ENCODE data around the gene GREB1. TPM values are rescaled to one million over a fixed set of nuclear protein-coding genes. Genes with fewer than 3 reads are reported as not detected.

The GREB1 gene
- total RNA-seq, 2 experiments from 2014 or later, result 0.28 to 0.54 TPM

GRCh38 chr2:11578986-11579774, 45.3 kb downstream of the GREB1 start:
- Mint-ChIP-seq H3K27me3 (peaks cover 3% of the 10 kb centered on the region), H3K4me1 (peaks cover 4% of the 10 kb centered on the region), H3K4me3 (no peak overlapping the region), H3K27ac (no peak overlapping the region), H3K36me3 (no peaks in the 10 kb centered on the region), H3K9me3 (no peaks in the 10 kb centered on the region)
- DNase-seq, result no peak
- no peak for ATAC-seq (ENCODE audit: low read depth)
- POLR2A ChIA-PET, result no interaction called here

GRCh38 chr2:11579867-11580659, 46.2 kb downstream of the GREB1 start:
- POLR2A ChIA-PET, result no interaction called here
- H3K4me3 Mint-ChIP-seq, result no peak overlapping the region
- DNase-seq (no peak), ATAC-seq (ENCODE audit: low read depth) (no peak)
- H3K27me3 Mint-ChIP-seq, result peaks cover 3% of the 10 kb centered on the region
- no peaks in the 10 kb centered on the region for H3K9me3 Mint-ChIP-seq
- H3K4me1 Mint-ChIP-seq, result peaks cover 7% of the 10 kb centered on the region
- H3K27ac Mint-ChIP-seq, result no peak overlapping the region
- no peaks in the 10 kb centered on the region for H3K36me3 Mint-ChIP-seq

- peaks cover 3% of the 10 kb centered on the region for H3K27me3 Mint-ChIP-seq
- H3K9me3 Mint-ChIP-seq, result no peaks in the 10 kb centered on the region
- peaks cover 7% of the 10 kb centered on the region for H3K4me1 Mint-ChIP-seq
- H3K4me3 Mint-ChIP-seq, result no peak overlapping the region
- no peak overlapping the region for H3K27ac Mint-ChIP-seq
- ATAC-seq (ENCODE audit: low read depth) (no peak), DNase-seq (no peak)
- POLR2A ChIA-PET, result no interaction called here
- H3K36me3 Mint-ChIP-seq, result no peaks in the 10 kb centered on the region
Observed at GRCh38 chr2:11580697-11581096, 46.9 kb downstream of the GREB1 start.

GRCh38 chr2:11581124-11581796, 47.4 kb downstream of the GREB1 start:
- Mint-ChIP-seq H3K4me3 (no peak overlapping the region), H3K9me3 (no peaks in the 10 kb centered on the region), H3K27me3 (peaks cover 3% of the 10 kb centered on the region), H3K4me1 (peaks cover 7% of the 10 kb centered on the region), H3K27ac (peak overlapping the region; percentile 40), H3K36me3 (no peaks in the 10 kb centered on the region)
- POLR2A ChIA-PET, result no interaction called here
- ATAC-seq (ENCODE audit: low read depth) (no peak), DNase-seq (no peak)

GRCh38 chr2:11581797-11582611, 48.2 kb downstream of the GREB1 start:
- peaks cover 3% of the 10 kb centered on the region for H3K27me3 Mint-ChIP-seq
- H3K27ac Mint-ChIP-seq, result no peak overlapping the region
- H3K36me3 Mint-ChIP-seq, result no peaks in the 10 kb centered on the region
- no peak overlapping the region for H3K4me3 Mint-ChIP-seq
- ATAC-seq (ENCODE audit: low read depth) (no peak), DNase-seq (no peak)
- POLR2A ChIA-PET, result no interaction called here
- no peaks in the 10 kb centered on the region for H3K9me3 Mint-ChIP-seq
- H3K4me1 Mint-ChIP-seq, result peaks cover 7% of the 10 kb centered on the region

- peaks cover 7% of the 10 kb centered on the region for H3K4me1 Mint-ChIP-seq
- H3K9me3 Mint-ChIP-seq, result no peaks in the 10 kb centered on the region
- no peak for ATAC-seq (ENCODE audit: low read depth)
- peaks cover 3% of the 10 kb centered on the region for H3K27me3 Mint-ChIP-seq
- H3K27ac Mint-ChIP-seq, result no peak overlapping the region
- no peak for DNase-seq
- no peaks in the 10 kb centered on the region for H3K36me3 Mint-ChIP-seq
- no peak overlapping the region for H3K4me3 Mint-ChIP-seq
- POLR2A ChIA-PET, result interaction anchor here (1.0 kb wide), 1 partner anchor 450 kb away, joined by 3 read pairs; a partner anchor contains a TSS
Observed at GRCh38 chr2:11582612-11582861, 48.7 kb downstream of the GREB1 start.

- H3K27ac Mint-ChIP-seq, result no peak overlapping the region
- POLR2A ChIA-PET, result interaction anchor here (1.0 kb wide), 1 partner anchor 450 kb away, joined by 3 read pairs; a partner anchor contains a TSS
- ATAC-seq (ENCODE audit: low read depth) (peak; percentile 25), DNase-seq (peak; percentile 70)
- H3K9me3 Mint-ChIP-seq, result no peaks in the 10 kb centered on the region
- no peak overlapping the region for H3K4me3 Mint-ChIP-seq
- no peaks in the 10 kb centered on the region for H3K27me3 Mint-ChIP-seq
- peaks cover 6% of the 10 kb centered on the region for H3K4me1 Mint-ChIP-seq
- H3K36me3 Mint-ChIP-seq, result no peaks in the 10 kb centered on the region
Observed at GRCh38 chr2:11582862-11583752, 49.3 kb downstream of the GREB1 start.

- POLR2A ChIA-PET, result no interaction called here
- Mint-ChIP-seq H3K4me3 (no peak overlapping the region), H3K27ac (no peak overlapping the region), H3K36me3 (no peaks in the 10 kb centered on the region), H3K4me1 (peaks cover 6% of the 10 kb centered on the region), H3K9me3 (no peaks in the 10 kb centered on the region), H3K27me3 (no peaks in the 10 kb centered on the region)
- DNase-seq (peak; percentile 65), ATAC-seq (ENCODE audit: low read depth) (peak; percentile 74)
Observed at GRCh38 chr2:11583840-11584524, 50.1 kb downstream of the GREB1 start.

GRCh38 chr2:11584525-11585056, 50.7 kb downstream of the GREB1 start:
- peaks cover 6% of the 10 kb centered on the region for H3K4me1 Mint-ChIP-seq
- H3K4me3 Mint-ChIP-seq, result no peak overlapping the region
- H3K36me3 Mint-ChIP-seq, result no peaks in the 10 kb centered on the region
- POLR2A ChIA-PET, result no interaction called here
- ATAC-seq (ENCODE audit: low read depth) (no peak), DNase-seq (no peak)
- no peaks in the 10 kb centered on the region for H3K9me3 Mint-ChIP-seq
- H3K27ac Mint-ChIP-seq, result no peak overlapping the region
- H3K27me3 Mint-ChIP-seq, result no peaks in the 10 kb centered on the region

GRCh38 chr2:11585071-11585470, 51.2 kb downstream of the GREB1 start:
- no peaks in the 10 kb centered on the region for H3K27me3 Mint-ChIP-seq
- no peak overlapping the region for H3K4me3 Mint-ChIP-seq
- H3K4me1 Mint-ChIP-seq, result peaks cover 6% of the 10 kb centered on the region
- DNase-seq (no peak), ATAC-seq (ENCODE audit: low read depth) (no peak)
- no peaks in the 10 kb centered on the region for H3K36me3 Mint-ChIP-seq
- POLR2A ChIA-PET, result no interaction called here
- H3K27ac Mint-ChIP-seq, result no peak overlapping the region
- no peaks in the 10 kb centered on the region for H3K9me3 Mint-ChIP-seq

- POLR2A ChIA-PET, result no interaction called here
- Mint-ChIP-seq H3K4me3 (no peak overlapping the region), H3K27ac (no peak overlapping the region), H3K4me1 (peaks cover 6% of the 10 kb centered on the region), H3K27me3 (peaks cover 2% of the 10 kb centered on the region), H3K36me3 (no peaks in the 10 kb centered on the region), H3K9me3 (no peaks in the 10 kb centered on the region)
- DNase-seq (no peak), ATAC-seq (ENCODE audit: low read depth) (no peak)
Observed at GRCh38 chr2:11588228-11589110, 54.6 kb downstream of the GREB1 start.
